ENCODE measurements around the gene SLC25A39. TPM values are rescaled to one million over a fixed set of nuclear protein-coding genes. Genes with fewer than 3 reads are reported as not detected.
A peak's percentile ranks its signal among the peaks of the same experiment; 100 is the strongest.

The SLC25A39 gene
- total and polyA plus RNA-seq, 2 of the 13 experiments (the other 11 are each of a cell fraction or from before 2014, with no cell fraction given): 144 to 151 TPM

DNA sequence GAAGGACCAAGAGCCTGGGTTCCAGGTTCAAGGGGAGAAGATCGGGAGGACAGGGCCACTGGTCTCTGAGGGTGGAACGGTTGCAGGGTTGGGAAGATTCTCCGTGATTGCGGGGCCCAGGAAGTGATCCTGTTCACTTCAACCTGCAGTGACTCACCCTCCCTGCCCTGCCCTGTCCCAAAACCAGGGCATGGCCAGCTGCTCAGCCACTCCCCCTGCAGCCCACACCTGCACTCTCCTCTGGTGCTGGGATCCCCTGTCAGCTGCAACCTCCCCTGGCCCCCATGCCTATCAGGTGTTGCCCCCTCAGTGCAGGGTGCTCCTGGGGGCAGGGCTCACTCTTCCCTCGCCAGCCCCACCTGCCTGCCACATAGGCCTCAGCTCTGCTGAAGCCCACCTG lies 15.2 kb downstream of the SLC25A39 start:
- H3K36me3 ChIP-seq (replicated peaks in 1 of 2; ENCODE audit: control insufficient read depth in 1 of 2, insufficient read depth in 2 of 2, low read length in 2 of 2): no peaks in the 10 kb centered on the region
- no peak overlapping the region for H3K4me2 ChIP-seq (ENCODE audit: low read depth, low read length)
- FAIRE-seq (no peak), ATAC-seq (no peak), DNase-seq (ENCODE audit: low spot score) (no peak)
- no peak for TF ChIP-seq ZNF614 (CRISPR knock-in tag; IDR thresholded peaks at IDR 0.05; ENCODE audit: borderline replicate concordance)
- TF ChIP-seq ZNF747 (CRISPR knock-in tag; IDR thresholded peaks at IDR 0.05; ENCODE audit: borderline replicate concordance): no peak
- 0 out of 2 replicates have a peak, but pooled peaks have one; percentile 18 for TF ChIP-seq MTA1 (CRISPR knock-in tag; IDR thresholded peaks at IDR 0.05; ENCODE audit: borderline replicate concordance)
- ChIA-PET CTCF (ENCODE audit: low intra/inter-chr PET ratio, low total read pairs) (no interaction called here), POLR2A (no interaction called here)
- BruUV-seq (replicated peaks): no TSS peak
- no peaks in the 10 kb centered on the region for H3K9me3 ChIP-seq (ENCODE audit: low read length)
- 12% methylated on average over 5 of the region's 5 CpGs for WGBS (ENCODE audit: low lambda C conversion rate)
- H3K27me3 ChIP-seq (ENCODE audit: control insufficient read depth in 1 of 2, insufficient read depth in 2 of 2, low read length in 2 of 2): peaks cover 3 to 34% of the 10 kb centered on the region in 2 experiments; a peak in 4 of 5 replicates
- peaks cover 54% of the 10 kb centered on the region for H3K4me1 ChIP-seq (ENCODE audit: insufficient read depth, low read length)
- in situ Hi-C loops (cut with HindIII; ENCODE audit: extremely low pct_ligation_motif_present, low pct_unique_long_range_greater_than_20kb): no loop called here
- no peak overlapping the region for H2AFZ ChIP-seq (ENCODE audit: low read length)
- H4K20me1 ChIP-seq (ENCODE audit: insufficient read depth, low read length): no peaks in the 10 kb centered on the region
- intact Hi-C loops (cut with micrococcal nuclease; ENCODE audit: unreplicated experiment): no loop called here
- H3K79me2 ChIP-seq (ENCODE audit: insufficient read depth, low read length): no peaks in the 10 kb centered on the region
- no peak overlapping the region for H3K4me3 ChIP-seq (replicated peaks in 1 of 3; ENCODE audit: insufficient read depth in 1 of 3, low read depth in 2 of 3, low read length in 3 of 3)
- H3K27ac ChIP-seq (ENCODE audit: extremely low read length, insufficient read depth, low read length): no peak overlapping the region
- H3K9ac ChIP-seq (ENCODE audit: insufficient read depth, low read depth, low read length): no peak overlapping the region

DNA sequence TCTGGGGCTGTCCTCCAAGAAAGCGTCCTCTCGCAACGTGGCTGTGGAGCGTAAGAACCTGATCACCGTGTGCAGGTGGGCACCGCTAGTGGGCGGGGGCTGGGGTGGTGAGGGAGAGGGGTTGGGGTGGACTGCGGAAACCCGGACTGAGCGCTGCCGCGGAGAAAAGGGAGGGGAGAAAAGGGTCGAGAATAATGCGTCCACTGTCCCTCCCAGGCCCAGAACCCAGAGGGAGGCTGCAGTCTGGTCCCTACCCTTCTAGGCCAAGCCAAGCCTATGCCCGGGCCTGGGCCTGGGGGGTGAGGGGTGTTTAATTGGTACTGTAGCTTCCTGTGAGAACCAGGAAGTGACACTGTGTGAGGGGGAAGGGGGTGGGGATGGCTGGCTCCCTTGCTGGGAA lies 15.8 kb downstream of the SLC25A39 start:
- in situ Hi-C loops (cut with HindIII; ENCODE audit: extremely low pct_ligation_motif_present, low pct_unique_long_range_greater_than_20kb) (no loop called here), intact Hi-C loops (cut with micrococcal nuclease; ENCODE audit: unreplicated experiment) (no loop called here)
- Histone ChIP-seq H3K4me1 (ENCODE audit: insufficient read depth, low read length) (peaks cover 48% of the 10 kb centered on the region), H3K4me2 (ENCODE audit: low read depth, low read length) (no peak overlapping the region; the same call in none of the 2 replicates), H3K36me3 (replicated peaks in 1 of 2; ENCODE audit: control insufficient read depth in 1 of 2, insufficient read depth in 2 of 2, low read length in 2 of 2) (no peaks in the 10 kb centered on the region), H2AFZ (ENCODE audit: low read length) (no peak overlapping the region), H3K9ac (ENCODE audit: insufficient read depth, low read depth, low read length) (no peak overlapping the region), H3K27ac (ENCODE audit: extremely low read length, insufficient read depth, low read length) (no peak overlapping the region), H3K27me3 (ENCODE audit: control insufficient read depth in 1 of 2, insufficient read depth in 2 of 2, low read length in 2 of 2) (peaks cover 1 to 28% of the 10 kb centered on the region in 2 experiments; a peak in 4 of 5 replicates), H3K9me3 (ENCODE audit: low read length) (no peaks in the 10 kb centered on the region), H3K79me2 (ENCODE audit: insufficient read depth, low read length) (no peaks in the 10 kb centered on the region), H4K20me1 (ENCODE audit: insufficient read depth, low read length) (no peaks in the 10 kb centered on the region), H3K4me3 (replicated peaks in 1 of 3; ENCODE audit: insufficient read depth in 1 of 3, low read depth in 2 of 3, low read length in 3 of 3) (peak overlapping the region; percentile 23 to 68 (median 38); a peak in 4 of 6 replicates)
- TF ChIP-seq ZNF761 (CRISPR knock-in tag; conservative IDR thresholded peaks at IDR 0.05) (0 out of 2 replicates have a peak, but pooled peaks have one; percentile 5), IKZF4 (CRISPR knock-in tag; IDR thresholded peaks at IDR 0.05; ENCODE audit: borderline replicate concordance, low read depth, not compliant biosample characterization) (no peak), ZNF546 (CRISPR knock-in tag; conservative IDR thresholded peaks at IDR 0.05) (0 out of 2 replicates have a peak, but pooled peaks have one; percentile 10)
- DNase-seq (ENCODE audit: low spot score): no peak
- CTCF ChIA-PET (ENCODE audit: low intra/inter-chr PET ratio, low total read pairs): no interaction called here
- POLR2A ChIA-PET: interaction anchor here (0.7 to 1.2 kb wide), 5 partner anchors 10 to 110 kb away, joined by 3 to 6 read pairs (median 3); partner anchors contain the start of genes ATXN7L3 and GRN
- peak; percentile 2; the same call in 2 of the 3 replicates for ATAC-seq
- no peak for FAIRE-seq
- whole genome bisulfite sequencing (ENCODE audit: low lambda C conversion rate): 36% methylated on average over 15 of the region's 15 CpGs
- BruUV-seq (replicated peaks): no TSS peak
